HG02623 (cell line): Measurements from ENCODE around the gene CYB561A3.

Source experiments
- ATAC-seq: cut with Tn5 transposase; IDR thresholded peaks from one replicate; pipeline ENCODE4 v1.9.1; 2021; ENCODE audit warnings: moderate library complexity; ENCODE audit not compliant: unreplicated experiment

CYB561A3 gene

GRCh38 chr11:61345954-61346843 is 15.5 kb downstream of the CYB561A3 start:
- no peak for ATAC-seq

- ATAC-seq, result no peak
These were observed 16.5 kb downstream of the CYB561A3 start for GRCh38 chr11:61345170-61345610.

GRCh38 chr11:61343792-61344745 is 17.6 kb downstream of the CYB561A3 start:
- ATAC-seq, result no peak

GRCh38 chr11:61342207-61342803 is 19.4 kb downstream of the CYB561A3 start:
- ATAC-seq, result no peak

- no peak for ATAC-seq
These were observed 20.0 kb downstream of the CYB561A3 start for GRCh38 chr11:61341706-61342105.

- ATAC-seq, result no peak
These were observed 20.7 kb downstream of the CYB561A3 start for GRCh38 chr11:61340979-61341378.

DNA sequence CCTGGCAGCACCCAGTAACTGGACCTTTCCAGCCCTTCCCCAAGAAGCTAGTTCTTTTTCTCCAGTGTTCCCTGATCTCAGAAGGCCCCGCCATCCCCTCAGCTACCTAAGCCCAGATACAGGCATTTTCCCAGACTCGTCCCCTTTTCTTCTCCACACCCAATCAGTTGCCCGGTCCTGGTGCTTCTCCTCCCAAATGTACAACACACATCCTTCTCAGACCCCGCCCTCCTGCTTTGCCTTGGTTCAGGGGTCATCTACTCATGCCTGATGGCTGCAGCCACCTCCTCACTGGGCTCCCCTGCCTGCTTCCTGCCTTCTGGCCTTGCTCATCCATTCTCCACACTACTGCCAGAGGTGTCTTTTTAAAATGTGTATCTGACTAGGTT is 22.2 kb downstream of the CYB561A3 start:
- ATAC-seq, result no peak

DNA sequence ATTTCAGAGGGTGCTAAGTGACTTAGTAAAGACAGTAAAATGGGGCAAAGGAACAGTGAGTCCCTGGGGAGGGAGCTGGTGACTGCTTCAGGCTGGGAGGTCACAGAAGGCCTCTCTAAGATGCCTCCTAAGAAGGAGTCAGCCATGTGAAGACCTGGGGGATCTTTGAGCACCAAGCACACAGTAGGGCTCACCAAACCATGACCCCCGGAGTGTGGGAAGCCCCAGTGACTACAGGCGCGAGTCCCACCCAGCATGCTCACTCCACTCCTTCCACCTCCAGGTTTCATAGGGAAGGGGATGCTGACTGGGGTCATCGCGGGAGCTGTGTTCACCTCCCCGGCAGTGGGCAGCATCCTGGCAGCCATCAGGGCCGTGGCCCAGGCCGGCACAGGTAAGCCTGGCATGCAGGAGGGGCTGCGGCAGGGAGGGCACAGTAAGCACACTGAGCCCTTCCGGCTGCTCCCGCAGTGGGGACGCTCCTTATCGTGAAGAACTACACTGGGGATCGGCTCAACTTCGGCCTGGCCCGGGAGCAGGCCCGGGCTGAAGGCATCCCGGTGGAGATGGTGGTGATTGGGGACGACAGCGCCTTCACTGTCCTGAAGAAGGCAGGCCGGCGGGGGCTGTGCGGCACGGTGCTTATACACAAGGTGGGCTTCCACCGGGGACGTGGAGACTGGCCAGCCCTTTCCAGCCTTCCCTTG is 22.7 kb downstream of the CYB561A3 start:
- no peak for ATAC-seq

DNA sequence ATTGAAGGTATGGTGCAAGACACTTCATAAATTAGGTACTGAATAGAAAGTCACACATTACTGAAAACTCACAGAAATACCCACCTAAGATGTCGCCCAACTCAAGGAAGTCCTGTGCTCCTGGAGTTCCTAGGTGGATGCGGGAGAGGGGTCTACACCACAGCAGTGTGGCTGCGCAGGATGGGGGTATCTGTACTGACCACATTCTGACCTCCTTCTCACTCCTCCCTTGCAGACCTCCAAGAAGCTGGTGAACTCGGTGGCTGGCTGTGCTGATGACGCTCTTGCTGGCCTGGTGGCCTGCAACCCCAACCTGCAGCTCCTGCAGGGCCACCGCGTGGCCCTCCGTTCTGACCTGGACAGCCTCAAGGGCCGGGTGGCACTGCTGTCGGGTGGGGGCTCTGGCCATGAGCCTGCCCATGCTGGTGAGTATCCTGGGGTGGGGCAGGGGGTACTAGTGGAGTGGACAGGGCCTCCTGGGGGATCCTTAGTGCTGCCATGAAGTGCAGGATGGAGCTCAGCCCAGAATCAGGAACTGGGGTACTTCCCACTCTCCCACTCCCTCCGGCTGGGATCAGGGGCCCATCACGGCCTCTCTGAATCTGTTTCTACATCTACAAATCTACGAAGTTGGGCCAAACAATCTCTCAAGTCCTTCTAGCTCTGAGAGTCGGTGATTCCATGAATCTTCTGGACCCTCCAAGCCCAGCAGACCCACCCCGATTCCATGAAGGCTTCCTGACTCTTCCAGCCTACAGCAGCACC is 23.8 kb downstream of the CYB561A3 start:
- ATAC-seq, result no peak

GRCh38 chr11:61336171-61336935 is 25.3 kb downstream of the CYB561A3 start:
- peak; percentile 35 for ATAC-seq

DNA sequence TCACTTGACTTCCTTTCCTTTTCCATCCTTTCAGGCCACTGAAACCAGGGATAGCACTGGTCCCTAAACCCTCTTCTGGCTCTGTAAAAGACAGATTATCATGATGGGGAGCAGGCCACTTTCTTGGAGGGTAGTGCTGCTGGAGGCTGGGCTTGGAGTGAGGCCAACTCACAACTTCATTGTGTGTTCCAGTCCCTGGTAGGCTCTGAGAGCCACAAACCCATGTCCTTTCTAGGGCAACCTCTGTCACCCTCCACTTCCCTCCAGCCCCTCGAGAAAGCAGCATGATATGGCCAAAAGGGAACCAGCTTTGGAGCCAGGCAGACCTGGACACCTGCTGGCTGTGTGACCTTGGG is 26.3 kb downstream of the CYB561A3 start:
- ATAC-seq, result no peak

DNA sequence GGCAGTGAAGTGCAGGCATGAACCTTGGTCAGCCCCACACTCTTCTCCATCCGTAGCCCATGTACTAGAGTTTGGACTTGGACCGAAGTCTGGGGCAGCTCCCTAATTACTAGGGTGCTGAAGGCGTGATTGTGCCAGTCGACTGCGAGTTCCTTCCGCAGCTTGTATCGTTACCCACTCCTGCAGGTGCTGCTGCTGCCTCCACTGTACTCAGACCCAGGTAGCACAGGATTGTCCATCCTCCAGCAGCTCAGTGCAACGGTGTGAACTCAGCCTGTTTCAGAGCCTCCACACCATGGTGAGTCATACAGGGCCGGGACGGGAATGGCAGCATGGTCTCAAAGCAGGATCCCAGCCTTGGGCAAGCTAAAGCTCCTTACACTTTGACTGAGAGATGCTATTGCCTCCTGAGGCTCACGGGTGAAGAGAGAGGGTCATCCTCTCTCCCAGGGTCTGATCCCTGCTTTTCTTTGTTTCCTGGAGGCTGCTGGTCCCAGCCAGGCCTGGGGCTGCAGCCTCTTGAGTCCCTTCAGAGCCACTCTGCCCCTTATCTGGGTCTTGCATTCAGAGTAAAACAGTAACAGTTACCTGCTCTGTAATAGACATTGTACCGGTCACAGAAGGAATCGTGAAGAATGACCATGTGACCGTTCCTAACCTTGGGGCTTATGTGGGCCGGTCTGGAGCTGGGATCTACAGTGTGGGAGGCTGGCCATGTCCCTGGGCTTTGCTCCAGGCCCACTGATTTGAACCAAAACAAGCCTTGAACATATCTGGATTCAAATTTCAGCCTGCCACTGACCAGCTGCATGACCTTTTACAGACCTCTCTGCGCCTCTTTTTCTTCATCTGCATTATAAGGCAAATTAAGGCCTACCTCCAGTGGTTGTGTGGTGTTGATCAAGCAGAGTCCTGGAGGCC is 27.0 kb downstream of the CYB561A3 start:
- no peak for ATAC-seq

DNA sequence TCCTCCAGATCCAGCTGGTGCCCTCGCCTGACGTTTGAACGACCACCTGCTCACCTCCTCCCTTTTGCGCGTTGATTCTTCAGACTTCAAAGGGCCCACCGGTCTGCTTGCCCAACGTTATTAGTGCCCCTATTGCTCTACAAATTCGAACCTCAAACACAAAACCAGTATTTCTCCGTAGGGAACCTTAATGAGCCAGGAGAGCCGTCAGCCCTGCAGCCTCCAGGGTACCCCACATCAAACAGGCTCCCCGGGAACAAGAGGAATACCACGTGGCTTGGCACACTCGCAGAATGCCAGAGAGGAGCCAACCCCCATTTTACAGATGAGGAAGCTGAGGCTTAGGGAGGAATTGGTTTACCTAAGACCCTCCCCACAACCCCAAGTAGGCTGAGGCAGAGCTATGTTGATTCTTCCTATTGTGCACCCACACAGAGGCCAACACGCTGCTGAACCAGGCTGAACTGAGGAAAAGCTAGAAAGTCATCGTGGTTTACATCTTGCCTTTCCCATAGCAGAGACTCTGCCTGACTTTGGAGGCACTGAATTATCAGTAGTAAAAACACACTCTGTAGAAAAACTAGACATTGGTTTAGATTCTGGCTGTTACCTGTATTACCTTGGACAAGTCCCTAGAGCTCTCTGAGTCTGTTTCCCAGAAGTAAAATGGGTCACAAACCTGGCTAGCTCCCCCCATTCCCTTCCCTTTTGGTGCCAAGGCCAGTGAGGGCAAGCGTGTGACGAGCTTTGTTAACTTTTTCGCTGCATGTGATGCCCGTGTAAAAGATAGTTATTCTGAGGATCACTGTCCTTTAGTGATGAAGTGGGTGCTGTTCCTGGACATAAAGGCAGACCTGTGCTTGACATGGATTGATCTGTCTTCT is 27.9 kb downstream of the CYB561A3 start:
- ATAC-seq, result no peak

DNA sequence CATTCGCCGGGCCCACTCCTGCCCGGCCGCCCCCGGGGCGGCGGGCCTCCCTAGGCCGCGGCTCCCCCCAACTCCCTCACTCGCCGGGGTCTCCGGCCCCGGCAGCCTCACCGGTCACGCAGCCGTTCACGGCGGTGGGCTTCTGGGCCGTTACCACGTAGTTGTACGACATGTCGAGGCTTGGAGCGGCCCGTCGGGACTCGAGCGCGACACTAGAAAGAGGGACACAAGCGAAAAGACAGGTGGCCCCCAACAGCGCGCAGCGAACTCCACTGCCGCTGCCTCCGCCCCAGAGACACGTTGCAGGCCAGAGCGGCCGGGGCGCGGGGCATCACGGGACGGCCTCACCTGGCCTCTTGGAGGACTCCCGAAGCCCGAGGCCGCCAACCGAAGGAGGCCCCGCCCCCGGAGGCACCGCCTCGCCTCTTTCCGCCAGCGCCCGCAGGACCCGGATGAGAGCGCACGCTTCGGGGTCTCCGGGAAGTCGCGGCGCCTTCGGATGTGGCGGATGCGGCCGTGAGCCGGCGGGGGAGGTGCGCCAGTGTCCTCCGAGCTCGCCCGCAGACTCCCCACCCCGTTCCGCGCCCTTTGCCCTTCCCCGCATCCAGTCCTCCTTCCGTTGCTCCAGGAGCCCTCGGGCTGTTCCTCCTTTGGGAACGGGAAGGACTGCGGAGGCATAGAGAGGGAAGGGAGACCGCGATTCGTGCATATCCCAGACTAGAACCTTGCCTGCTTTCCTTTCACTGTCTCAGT is 28.7 kb downstream of the CYB561A3 start, which contains the start of the genes DDB1 and TKFC:
Gene DDB1, minus strand, starts transcription at position 309 of the 753 bp plus-strand sequence. Its CDS starts 137 bp downstream, at position 172.
Gene TKFC, plus strand, starts transcription at position 432 of the 753 bp plus-strand sequence. CDS start 1,501 bp downstream, outside the sequence.
- peak; percentile 91 for ATAC-seq

- no peak for ATAC-seq
These were observed 29.3 kb downstream of the CYB561A3 start for GRCh38 chr11:61332281-61332796.

GRCh38 chr11:61331651-61332050 is 30.0 kb downstream of the CYB561A3 start:
- ATAC-seq, result no peak
